Glomerular endothelial cell (primary cell): ENCODE data around the gene ZMYND10. TPM values are rescaled to one million over a fixed set of nuclear protein-coding genes. Genes with fewer than 3 reads are reported as not detected.

Source experiments
- DNase-seq: peaks from one replicate; pipeline ENCODE4 v3.0.0-alpha.2; 2011; ENCODE audit warnings: low read depth, low spot score; ENCODE audit errors: extremely low read depth
- total RNA-seq: library from RNA; depleted of rRNA; stranded (reverse); fragments of >200 nt; gene quantifications from 2 replicates; pipeline ENCODE4 v1.2.3, GENCODE V29; 2015

Gene ZMYND10
- total RNA-seq, 1 donor from 2014 or later, result 0.12 TPM

DNA sequence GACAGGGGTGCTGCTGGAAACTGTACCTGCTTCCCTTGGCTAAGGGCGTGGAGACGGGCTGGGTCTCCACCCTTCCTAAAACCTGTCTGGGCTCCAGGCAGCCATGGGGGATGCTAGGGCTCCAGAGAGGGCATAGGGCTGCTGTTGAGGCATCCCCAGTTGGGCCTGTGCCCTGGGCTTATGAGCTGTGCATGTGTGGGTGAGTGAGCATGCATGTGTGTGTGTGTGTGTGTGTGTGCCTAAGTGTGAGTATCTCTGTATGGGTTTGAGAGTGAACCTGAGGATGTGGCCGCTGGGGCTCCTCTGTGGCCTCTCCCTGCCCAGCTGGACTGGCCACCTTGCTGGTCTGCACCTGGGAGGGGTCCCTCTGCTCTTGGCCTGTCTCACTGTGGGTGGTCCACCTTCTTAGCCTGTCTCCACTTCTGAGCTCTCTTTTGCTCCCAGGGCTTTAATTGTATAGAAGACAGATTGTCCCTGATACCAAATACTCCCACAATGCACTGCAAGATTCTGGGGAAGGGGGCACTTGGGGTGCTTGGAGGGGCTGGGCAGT, 25.7 kb upstream of the ZMYND10 start:
- no peak for DNase-seq

DNA sequence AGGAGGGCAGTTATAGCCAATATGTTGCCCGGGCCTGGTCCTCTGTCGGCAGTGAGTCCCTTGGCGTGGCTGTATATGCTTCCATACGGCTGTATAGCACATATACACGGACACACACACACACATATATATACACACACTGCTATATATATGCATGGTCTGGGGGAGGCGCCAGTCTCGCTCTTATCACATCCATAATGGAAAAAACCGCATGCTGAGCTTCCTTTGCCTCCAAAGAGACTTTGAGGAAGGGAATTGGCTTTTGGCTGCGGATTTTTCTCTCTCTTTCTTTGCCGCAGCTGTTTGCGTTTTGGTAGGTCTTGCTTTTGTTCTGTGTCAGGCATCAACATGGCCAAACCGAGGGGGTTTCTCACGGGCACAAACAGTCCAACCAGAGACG, 25.1 kb upstream of the ZMYND10 start:
- no peak for DNase-seq

DNA sequence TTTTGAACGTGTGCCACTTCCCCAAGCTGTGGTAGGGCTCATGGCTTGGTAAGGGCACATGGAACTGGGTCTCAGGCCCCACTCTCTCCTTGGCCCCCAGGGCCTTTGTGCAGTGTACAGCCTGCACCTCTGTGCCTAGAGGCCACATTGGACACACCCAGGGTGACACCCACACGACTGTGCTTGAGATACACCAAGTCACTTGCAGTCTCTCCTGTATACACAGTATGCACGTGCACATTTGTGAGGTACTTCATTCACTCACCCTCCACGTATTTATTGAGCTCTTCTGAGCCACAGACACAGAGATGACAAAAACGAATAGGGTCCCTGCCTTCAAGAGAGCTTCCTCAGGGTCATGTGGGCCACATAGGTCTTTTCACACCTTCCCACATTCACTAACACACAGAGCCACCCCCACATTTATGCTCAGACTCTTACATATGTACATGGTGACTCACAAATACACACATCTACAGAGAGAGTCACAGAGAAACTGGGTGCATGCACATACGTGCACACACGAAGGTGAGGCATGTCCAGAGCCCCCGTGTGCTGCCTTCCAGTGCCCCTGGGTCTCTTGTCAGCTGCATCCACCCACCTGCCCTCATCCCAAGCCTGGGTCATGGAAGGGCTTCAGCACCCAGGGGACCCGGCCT, 23.6 kb upstream of the ZMYND10 start:
- DNase-seq, result no peak

DNA sequence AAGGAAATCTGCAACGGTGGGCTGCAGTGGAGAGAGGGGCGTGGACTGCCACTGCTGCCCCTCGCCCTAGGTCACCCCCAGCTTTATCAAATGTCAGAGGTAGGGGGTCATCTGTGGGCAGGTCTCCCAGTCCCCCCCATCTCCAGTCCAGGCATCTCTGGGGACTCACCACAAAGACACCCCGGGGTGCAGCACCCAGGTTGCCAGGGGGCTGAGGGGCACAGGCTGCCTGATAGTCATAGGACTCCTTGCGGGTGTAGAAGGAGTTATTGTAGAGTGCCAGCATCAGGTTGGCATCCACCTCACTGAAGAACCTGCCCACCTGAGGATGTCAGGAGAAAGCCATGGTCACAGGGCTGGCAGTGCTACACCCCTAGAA, 20.3 kb upstream of the ZMYND10 start:
- no peak for DNase-seq

DNA sequence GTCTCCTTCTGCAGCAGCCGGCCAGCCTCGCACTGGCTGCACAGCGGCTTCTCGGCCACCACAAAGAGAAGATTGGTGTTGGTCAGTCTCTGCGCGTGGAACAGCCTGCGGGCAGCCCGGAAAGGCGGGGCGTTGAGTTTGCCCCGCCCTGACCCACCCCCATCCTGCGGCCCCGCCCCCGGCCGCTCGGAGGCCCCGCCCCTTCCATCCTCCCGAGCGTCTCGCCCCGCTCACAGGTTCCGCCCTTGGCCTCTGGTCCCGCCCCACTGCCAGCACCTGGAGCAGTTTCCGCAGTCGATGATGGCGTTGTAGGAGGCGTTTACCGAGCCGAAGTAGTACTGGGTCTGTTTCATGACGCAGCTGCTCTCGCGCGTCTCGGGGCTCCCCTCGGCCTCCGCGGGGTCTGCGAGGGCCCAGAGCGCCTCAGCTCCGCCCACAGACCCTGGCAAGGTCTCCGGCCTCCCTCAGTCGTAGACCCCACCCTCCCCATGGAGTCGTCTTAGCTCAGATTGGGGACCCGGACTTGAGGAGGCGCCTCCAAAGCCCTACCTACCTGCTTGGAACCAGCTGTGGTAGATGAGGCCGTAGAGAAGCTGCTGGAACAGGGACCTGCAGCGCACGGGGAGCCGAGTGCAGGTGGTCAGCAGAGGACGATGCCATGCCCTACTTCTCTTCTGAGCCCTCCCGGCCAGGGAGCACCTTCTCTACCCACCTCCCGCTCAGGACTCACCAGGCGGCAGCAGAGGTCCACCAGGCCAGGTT, 19.7 kb upstream of the ZMYND10 start:
- DNase-seq, result no peak

DNA sequence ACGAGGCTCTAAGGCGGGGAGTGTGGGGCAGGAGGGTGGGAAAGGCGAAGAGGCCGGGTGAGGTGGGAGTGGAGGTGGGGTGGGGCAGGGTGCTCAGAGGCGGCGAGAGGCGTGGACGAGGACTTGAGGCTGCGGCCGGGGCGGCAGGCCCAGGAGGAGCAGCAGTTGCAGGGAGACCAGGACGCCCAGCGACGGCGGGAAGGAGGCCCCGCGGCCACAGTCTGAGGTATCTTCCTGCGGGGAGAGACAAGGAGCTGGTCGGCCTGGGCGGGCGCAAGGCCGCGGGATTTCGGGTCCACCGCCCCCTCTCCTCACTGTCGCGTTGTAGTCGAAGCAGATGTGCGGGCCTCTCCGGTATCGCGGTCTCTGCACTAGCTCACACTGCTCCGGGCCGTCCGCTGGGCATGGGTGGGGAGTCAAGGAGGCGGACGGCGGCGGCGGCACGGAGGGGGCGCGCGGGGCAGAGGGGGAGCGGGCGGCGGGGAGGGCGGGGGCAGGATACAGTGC, 19.1 kb upstream of the ZMYND10 start:
- DNase-seq, result no peak

DNA sequence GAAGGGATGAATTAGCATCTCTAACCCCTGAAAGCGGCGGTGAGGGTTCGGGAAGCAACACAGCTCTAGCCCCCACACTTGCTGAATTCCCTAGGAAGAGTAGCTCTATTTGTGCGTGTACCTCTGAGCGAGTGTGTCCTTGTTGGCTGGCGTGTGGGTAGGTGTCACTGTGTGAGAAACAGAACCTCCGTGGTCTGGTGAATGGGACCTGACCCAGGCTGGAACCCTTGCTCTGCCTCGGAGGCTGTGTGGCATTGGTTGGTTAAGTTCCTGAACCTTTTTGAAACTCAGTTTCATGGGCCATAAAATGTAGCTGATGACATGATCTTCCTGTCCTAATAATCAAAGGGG, 14.2 kb upstream of the ZMYND10 start:
- DNase-seq, result no peak

DNA sequence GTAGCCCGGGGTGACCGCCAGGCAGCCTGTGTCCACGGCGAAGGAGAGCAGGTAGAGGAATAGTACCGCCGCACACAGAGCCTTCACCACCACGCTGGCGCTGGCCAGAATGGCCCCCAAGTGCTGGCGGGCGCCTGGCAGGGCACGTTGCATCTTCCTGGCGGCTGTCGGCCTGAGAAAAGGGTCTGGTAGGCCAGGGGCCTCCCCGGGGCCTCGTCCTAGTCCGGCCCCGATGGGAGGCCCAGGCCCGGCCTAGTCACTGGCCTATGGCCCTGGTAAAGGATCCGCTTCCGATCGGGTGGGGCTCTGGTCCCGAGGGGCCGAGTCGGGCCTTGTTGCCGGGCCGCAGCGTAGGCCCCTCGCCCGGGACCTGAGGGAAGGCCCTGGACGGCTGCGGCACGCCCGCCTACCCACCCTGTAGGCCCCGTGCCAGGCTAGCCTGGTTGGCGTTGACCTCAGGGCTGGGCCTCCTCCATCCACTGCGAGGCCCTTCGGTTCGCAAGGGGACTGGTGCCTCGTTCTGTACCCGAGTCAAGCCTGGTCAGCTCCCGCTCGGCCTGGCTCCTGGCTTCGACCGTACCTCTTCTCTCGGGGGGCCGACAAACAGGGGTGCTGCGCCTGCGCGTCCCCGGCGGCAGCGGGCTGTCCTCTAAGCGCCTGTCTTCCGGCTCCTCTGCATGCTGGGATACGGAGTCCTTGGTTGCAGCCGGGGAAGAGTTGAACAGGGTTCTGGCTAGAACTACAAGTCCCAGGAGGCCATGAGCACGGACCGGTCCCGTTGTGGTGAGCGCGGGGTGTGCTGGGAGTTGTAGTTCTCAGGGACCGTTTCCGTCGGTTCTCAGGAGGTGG, 13.6 kb upstream of the ZMYND10 start, which contains the start of gene TMEM115:
TSS of gene TMEM115 (minus strand) at position 611 of the 849 bp plus-strand sequence. CDS start at position 153, 458 bp downstream.
- peak; percentile 88 for DNase-seq

DNA sequence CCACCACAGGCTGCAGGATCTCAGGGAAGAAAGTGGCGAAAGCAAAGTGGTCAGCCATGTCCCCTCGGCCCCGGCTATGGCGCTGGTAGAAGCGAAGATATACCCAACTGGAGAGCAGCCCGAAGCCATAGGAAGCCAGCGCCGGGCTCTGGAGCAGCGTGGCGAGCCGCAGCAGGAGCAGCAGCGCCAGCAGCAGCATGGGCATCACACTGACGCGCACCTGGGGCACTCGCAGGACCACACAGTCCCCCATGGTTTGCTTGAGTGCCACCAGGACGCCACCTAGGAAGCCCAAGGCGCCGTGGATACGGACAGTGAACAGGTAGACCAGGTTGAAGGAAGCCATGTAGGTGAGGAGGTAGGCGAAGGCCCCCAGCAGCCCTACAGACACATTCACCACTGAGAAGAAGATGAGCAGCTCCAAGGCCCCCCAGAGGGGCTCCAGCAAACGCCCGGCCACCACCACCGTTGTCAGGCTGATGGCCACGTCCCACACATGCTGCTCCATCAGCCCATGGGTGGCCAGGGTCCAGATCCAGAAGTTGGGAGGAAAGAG, 12.9 kb upstream of the ZMYND10 start:
- DNase-seq, result no peak

DNA sequence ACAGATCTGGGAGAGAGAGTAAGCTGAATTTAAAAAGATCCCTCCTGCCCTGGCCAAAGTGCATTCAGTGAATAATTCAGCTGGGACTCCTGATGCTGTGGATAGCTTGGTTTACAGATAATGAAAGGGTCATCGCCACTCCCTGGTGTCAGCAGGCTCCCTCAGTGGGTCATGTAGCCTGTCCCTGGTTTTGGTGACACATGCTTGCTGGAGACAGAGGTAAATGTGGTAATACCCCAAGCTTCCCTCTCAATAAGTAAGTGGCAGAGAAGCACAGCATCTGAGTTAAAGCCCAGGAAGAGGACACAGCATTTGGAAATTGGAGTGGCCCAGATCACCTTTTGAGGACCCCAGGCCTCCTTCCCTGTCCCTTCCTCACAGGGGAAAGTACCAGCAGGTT, 11.9 kb upstream of the ZMYND10 start:
- no peak for DNase-seq

DNA sequence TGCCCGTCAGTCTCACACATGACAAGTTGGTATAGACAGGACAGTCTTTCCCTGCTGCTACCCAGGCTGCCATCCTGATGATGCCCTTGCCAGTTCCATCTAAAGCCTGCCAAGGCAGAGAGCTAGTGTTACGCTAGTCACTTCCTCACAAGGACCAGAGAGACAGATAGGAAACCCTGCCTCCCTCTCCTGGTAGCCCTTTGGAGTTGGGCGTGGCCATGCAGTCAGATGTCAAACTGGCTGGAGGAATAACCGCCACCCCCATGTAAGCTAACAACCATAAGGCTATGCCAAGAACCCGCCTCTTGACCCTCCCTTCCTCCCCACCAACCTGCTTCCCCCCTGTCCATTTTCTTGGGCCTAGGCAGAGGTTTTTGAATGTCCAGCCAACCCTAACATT, 11.0 kb upstream of the ZMYND10 start:
- DNase-seq, result no peak

DNA sequence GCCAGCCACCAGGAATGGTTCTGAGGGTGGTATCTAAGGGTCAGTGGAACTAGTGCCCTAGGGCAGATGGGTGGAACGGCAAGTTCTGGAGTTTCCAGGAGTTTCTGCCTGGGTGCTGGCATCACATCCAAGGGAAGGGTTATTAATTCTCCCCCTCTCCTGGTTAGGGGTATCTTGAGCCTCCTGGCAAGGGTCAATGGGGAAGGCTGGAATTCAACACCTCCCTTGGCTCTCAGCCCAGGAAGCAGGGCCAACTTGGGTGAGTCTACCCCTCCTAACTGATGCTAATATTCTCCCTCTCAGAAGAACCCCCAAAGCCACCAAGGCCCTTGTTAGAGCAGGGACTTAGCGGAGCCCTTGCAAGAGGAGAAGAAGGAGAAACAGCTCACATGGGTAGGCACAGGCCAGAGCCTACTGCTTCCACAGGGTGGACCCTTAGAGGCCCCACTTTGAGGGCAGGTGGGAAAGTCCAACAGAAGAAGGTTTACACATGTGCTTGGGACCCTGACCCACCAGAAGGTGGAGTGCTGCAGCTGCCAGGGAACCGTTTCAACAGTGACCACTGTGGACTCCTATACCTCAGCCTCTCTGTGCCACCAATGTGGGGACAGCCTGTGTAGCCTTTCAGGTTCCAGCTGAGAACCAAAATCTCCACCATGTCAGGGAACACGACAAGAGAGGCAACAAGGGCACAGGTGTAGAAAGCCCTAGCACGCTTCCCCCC, 10.5 kb upstream of the ZMYND10 start:
- DNase-seq, result no peak

DNA sequence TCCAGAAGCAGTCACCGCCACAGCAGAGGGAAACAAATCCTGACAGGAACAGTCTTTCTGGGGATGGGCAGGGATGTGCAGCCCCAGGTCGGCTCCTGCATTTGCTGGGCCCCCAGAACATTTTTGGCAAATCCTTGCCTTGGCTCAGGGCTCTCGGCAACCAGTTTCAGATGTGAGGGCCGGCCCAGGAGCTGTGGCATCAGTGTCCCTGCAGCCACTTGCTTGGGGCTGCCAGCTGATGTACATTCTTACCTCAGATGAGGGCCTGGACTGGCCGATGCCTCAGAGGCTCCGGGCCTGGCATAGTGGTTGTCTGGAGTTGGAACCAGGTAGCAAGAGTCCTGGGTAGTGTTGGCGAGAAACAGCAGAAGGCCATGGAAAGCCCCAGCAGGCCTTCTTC, 9.3 kb upstream of the ZMYND10 start:
- DNase-seq, result no peak

DNA sequence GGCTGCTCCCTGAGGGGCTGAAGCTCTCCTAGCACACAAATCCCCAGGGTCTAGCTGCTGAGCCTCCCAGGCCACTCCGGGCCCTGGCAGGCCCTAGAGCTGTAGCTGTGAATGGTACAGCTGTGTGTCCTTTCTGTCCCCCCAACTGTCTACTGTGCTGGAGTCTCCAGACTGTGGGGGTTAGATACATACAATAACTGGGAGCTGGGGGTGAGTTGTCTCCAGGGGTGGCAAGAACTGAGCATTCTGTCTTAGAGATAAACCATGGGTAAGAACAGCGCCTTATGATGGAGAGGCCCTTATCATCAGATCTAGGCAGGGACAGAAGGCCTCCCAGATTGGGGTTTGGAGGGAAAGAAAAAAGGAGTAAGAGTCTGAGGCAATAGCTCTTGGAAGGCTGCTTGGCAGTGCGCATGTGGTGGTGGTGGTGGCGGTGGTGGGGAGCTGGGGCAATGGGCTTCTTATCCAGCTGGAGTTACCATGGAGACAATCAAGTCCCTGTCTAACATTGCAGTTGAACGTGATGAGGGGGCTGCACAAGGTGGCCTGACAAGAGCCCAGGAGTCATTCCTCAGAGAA, 8.7 kb upstream of the ZMYND10 start:
- no peak for DNase-seq

DNA sequence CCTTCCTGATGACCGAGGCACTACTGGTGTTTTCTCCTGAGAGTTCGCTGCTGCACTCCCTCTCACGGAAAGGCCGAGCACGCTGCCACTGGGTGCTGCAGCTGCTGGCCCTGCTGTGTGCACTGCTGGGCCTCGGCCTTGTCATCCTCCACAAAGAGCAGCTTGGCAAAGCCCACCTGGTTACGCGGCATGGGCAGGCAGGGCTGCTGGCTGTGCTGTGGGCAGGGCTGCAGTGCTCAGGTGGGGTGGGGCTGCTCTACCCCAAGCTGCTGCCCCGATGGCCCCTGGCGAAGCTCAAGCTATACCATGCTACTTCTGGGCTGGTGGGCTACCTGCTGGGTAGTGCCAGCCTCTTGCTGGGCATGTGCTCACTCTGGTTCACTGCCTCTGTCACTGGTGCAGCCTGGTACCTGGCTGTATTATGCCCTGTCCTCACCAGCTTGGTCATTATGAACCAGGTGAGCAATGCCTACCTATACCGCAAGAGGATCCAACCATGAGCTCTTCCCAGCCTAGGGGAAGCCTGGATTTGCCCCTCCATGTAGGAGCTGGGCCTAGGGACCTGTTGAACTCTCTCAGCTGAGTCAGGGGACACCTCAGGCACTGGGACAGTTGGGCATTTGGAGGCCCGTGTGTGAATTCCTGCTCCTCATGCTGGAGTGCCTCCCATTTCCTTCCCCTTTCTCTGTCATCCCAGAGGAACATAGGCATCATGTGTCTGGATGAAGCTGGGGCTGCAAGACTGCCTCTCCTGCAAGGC, 7.9 kb upstream of the ZMYND10 start:
- no peak for DNase-seq

DNA sequence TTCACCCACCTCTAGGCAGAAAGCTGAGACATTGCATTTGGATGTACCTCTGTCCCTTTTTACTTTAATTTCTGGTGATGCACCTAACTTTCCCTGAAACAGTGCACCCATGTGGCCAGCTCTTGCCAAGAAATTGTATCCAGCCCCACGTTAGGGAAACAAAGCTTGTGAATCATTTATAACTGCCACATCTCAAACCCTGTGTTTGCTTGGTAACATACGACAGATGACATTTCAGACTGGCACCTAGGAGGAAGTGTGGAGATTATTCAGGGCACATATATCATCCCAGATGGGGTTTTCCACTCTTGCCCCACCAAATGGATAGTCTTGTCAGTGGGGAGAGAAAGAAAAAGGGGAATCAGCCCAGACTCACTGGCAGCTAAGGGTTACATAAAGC, 7.2 kb upstream of the ZMYND10 start:
- no peak for DNase-seq

DNA sequence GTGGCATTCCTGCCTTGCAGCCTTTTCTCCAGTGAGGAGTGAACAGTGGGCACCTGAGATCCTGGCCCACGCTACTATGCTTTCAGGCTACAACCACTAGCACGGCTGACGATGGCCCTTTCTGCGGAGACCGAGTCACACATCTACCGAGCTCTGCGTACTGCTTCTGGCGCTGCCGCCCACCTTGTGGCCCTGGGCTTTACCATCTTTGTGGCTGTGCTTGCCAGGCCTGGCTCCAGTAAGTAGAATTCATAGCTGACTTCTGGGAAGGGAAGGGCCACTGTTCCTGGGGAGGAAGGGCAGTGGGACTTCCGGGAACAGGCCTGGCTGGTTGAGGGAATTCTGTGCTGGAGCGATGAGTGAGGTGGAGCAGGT, 5.8 kb upstream of the ZMYND10 start:
- no peak for DNase-seq

DNA sequence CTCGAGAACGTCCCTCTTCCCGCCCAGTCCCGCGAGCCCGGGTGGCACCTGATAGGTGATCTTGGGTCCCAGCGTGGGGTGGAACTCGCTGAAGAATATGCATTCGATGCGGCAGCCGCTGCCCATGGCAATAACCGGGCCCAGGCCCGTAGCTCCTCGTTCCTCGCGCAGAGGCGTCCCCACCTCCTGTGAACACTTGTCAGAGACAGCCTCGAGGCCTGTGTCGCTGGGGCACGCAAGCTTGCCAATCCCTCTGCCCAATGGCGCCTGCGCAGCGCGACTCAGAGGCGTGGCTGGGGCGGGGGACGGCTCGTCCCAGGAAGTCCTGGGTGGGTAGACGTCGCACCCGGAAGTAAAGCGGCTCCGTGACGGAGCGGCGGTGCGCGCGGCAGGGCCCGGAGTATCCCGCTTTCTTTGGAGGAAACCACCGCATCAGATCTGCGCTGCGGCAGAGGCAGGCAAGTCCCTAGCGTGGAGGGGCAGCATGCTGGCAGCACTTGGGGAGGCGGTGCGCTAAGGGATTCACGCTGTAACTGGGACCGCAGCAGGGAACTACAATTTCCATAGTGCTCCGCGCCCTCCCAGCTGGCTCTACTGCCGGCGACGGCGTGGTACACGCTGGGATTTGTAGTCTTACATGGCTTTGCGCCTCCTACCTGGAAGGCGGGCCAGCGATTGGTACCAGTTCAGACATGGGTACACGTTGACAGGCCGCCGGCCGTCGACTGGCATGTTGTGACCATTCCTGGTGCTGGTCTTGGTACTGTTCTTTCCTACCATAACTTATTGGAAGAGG, 5.2 kb upstream of the ZMYND10 start, which contains the start of the genes CYB561D2 and NPRL2:
TSS of gene CYB561D2 (plus strand) at position 336 of the 796 bp plus-strand sequence. CDS start 572 bp downstream, outside the sequence.
TSS of gene NPRL2 (minus strand) at position 249 of the 796 bp plus-strand sequence. CDS start at position 126, 123 bp downstream.
- no peak for DNase-seq
